ENCODE results near the gene PTPN23.

DNA sequence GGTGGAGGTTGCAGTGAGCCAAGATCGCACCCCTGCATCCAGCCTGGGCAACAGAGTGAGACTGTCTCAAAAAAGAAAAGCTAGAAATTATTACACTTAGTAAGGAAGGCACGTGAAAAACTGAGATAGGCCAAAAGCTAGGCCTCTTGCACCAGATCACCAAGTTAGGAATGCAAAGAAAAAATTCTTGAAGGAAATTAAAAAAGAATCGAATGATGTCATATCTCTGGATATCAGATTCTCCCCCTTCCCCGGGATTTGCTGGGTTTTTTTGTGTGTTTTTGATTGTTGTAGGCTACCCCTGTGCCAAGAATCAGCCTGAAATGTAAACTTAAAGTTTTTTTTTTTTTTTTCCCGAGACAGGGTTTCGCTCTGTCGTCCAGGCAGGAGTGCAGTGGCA lies 17.4 kb downstream of the PTPN23 start:
- TF ChIP-seq CTCF (IDR thresholded peaks at IDR 0.05) (no peak), POLR2A (IDR thresholded peaks at IDR 0.05) (no peak)

All from right lobe of liver (tissue), 4 donors.